ENCODE measurements around the gene ZNF428.

- TF ChIP-seq CTCF (IDR thresholded peaks at IDR 0.05 in 4 of 5, conservative IDR thresholded peaks at IDR 0.05 in 1 of 5) (no peak), POLR2A (IDR thresholded peaks at IDR 0.05) (no peak)
Observed at GRCh38 chr19:43638995-43639518, 19.6 kb upstream of the ZNF428 start.

All from gastrocnemius medialis (tissue), 4 donors.